K562 (cell line): Measurements from ENCODE around the gene EGF. TPM values are rescaled to one million over a fixed set of nuclear protein-coding genes. Genes with fewer than 3 reads are reported as not detected.

ENCODE experiments used
- BRF2 ChIP-seq: IDR thresholded peaks from 3 replicates; pipeline ENCODE4 v1.6.1; 2011; ENCODE audit warnings: borderline replicate concordance, mild to moderate bottlenecking; ENCODE audit not compliant: insufficient read length, insufficient read depth
- CC2D1A ChIP-seq: fragments of 450-650 bp; IDR thresholded peaks from 2 replicates; pipeline ENCODE4 v1.6.1; 2017; ENCODE audit warnings: mild to moderate bottlenecking
- CHD2 ChIP-seq: IDR thresholded peaks from 2 replicates; pipeline ENCODE4 v1.6.1; 2011; ENCODE audit warnings: low read depth, low read length
- ETS1 ChIP-seq: conservative IDR thresholded peaks from 2 replicates; pipeline ENCODE4 v1.6.1; 2011; ENCODE audit warnings: low read depth, mild to moderate bottlenecking, low read length; ENCODE audit not compliant: control insufficient read depth
- NCOA1 ChIP-seq: fragments of 450-650 bp; IDR thresholded peaks from 2 replicates; pipeline ENCODE4 v1.6.1; 2016; ENCODE audit warnings: low read depth
- NFIX ChIP-seq: fragments of 250-450 bp; sonication (Bioruptor Pico); IDR thresholded peaks from 2 replicates; pipeline ENCODE4 v1.4.0; 2020; ENCODE audit warnings: low read depth, mild to moderate bottlenecking, moderate library complexity
- PRPF4 ChIP-seq: fragments of 200-400 bp; formaldehyde crosslinking; IDR thresholded peaks from one replicate; pipeline ENCODE4 v1.6.1; 2017; ENCODE audit warnings: low read length, low read depth, mild to moderate bottlenecking; ENCODE audit not compliant: insufficient read depth, poor library complexity, severe bottlenecking
- RBM25 ChIP-seq: fragments of 200-400 bp; formaldehyde crosslinking; IDR thresholded peaks from 2 replicates; pipeline ENCODE4 v1.6.1; 2018; ENCODE audit warnings: low read length, low read depth, moderate library complexity; ENCODE audit not compliant: severe bottlenecking
- RFX1 ChIP-seq: fragments of 450-650 bp; IDR thresholded peaks from 2 replicates; pipeline ENCODE4 v1.6.1; 2016; ENCODE audit warnings: mild to moderate bottlenecking, moderate library complexity
- SIRT6 ChIP-seq: IDR thresholded peaks from one replicate; pipeline ENCODE4 v1.6.1; 2012; ENCODE audit warnings: low read depth, mild to moderate bottlenecking, control low read depth, inconsistent platforms, low read length, moderate library complexity
- SMAD4 ChIP-seq: fragments of 250-450 bp; sonication (Bioruptor Pico); conservative IDR thresholded peaks from 2 replicates; pipeline ENCODE4 v1.8.0; 2021; ENCODE audit warnings: inconsistent platforms, mild to moderate bottlenecking, moderate library complexity
- ZC3H8 ChIP-seq: fragments of 450-650 bp; IDR thresholded peaks from 2 replicates; pipeline ENCODE4 v1.6.1; 2017
- ZNF316 ChIP-seq: fragments of 450-650 bp; IDR thresholded peaks from 2 replicates; pipeline ENCODE4 v1.6.1; 2016
- ZNF407 ChIP-seq: fragments of 450-650 bp; IDR thresholded peaks from 2 replicates; pipeline ENCODE4 v1.6.1; 2016; ENCODE audit warnings: low read depth
- polyA plus RNA-seq, 8 experiments: library from polyadenylated mRNA; depleted of rRNA in 4 of 8; stranded (reverse) in 5 of 8; unstranded in 3 of 8; fragments of >200 nt; fragmentation: Nextera tagmentation in 2 of 8; fragmentation: Illumina TruSeq in 1 of 8; extraction: Ambion mirVana in 2 of 8; extraction: Trizol in 1 of 8; gene quantifications; 2 replicates each; pipeline versions ENCODE4 v1.2.1 to v1.2.3, GENCODE V29; 2011 to 2014; ENCODE audit warnings: inconsistent platforms in 1 of 8, missing spikeins in 1 of 8
- total RNA-seq, 7 experiments: library from RNA; depleted of rRNA in 6 of 7; stranded (reverse); fragments of >200 nt in 6 of 7; fragmentation: Illumina TruSeq in 2 of 7; extraction: Trizol in 2 of 7; gene quantifications; 2 replicates each; pipeline versions ENCODE4 v1.2.1 to v1.2.3, GENCODE V29; 2011 to 2021; ENCODE audit warnings: low replicate concordance in 1 of 7
- TF ChIP-seq, protein P1 (sequence below), 2 experiments: fragments of 200-800 bp in 1 of 2; sonication (Bioruptor generic) in 1 of 2; sonication (generic) in 1 of 2; formaldehyde crosslinking in 1 of 2; IDR thresholded peaks in 1 of 2; conservative IDR thresholded peaks in 1 of 2; 2 replicates each; pipeline versions ENCODE4 v1.5.0 to v1.6.1; 2016 to 2020; ENCODE audit warnings: missing compliant biosample characterization in 1 of 2, missing genetic modification characterization in 1 of 2, missing genetic modification reagents in 1 of 2

The EGF gene
- total and polyA plus RNA-seq, 9 of the 15 experiments (the other 6 are each of a cell fraction or from before 2014, with no cell fraction given), result 0.32 to 3.1 (median 1.3) TPM

DNA sequence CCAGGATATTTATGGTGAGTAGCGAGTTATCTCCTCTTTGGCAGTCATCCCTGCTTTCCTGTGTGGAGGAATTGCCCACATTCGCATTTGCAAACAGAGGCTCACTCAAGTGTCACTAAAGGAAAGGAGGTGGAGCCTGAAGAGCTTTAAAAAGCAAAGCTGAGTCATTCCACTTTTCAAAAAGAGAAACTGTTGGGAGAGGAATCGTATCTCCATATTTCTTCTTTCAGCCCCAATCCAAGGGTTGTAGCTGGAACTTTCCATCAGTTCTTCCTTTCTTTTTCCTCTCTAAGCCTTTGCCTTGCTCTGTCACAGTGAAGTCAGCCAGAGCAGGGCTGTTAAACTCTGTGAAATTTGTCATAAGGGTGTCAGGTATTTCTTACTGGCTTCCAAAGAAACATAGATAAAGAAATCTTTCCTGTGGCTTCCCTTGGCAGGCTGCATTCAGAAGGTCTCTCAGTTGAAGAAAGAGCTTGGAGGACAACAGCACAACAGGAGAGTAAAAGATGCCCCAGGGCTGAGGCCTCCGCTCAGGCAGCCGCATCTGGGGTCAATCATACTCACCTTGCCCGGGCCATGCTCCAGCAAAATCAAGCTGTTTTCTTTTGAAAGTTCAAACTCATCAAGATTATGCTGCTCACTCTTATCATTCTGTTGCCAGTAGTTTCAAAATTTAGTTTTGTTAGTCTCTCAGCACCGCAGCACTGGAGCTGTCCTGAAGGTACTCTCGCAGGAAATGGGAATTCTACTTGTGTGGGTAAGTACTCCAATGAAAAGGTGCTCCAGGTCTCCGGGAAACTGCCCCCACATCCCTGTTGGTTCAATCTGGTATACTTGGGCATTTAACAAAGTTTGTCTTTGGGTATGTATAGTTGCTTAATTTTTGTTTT, at the start of gene EGF (continued):
- TF ChIP-seq, protein P1, sequence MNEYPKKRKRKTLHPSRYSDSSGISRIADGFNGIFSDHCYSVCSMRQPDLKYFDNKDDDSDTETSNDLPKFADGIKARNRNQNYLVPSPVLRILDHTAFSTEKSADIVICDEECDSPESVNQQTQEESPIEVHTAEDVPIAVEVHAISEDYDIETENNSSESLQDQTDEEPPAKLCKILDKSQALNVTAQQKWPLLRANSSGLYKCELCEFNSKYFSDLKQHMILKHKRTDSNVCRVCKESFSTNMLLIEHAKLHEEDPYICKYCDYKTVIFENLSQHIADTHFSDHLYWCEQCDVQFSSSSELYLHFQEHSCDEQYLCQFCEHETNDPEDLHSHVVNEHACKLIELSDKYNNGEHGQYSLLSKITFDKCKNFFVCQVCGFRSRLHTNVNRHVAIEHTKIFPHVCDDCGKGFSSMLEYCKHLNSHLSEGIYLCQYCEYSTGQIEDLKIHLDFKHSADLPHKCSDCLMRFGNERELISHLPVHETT (CRISPR knock-in tag; conservative IDR thresholded peaks at IDR 0.05 in 1 of 2, IDR thresholded peaks at IDR 0.05 in 1 of 2), result 0 out of 4 replicates have a peak, but pooled peaks of 1 of the 2 experiments have one; percentile 47
- TF ChIP-seq CC2D1A (peak; percentile 40; the same call in 1 of the 2 replicates), RFX1 (peak; percentile 27; the same call in 1 of the 2 replicates), PRPF4 (no peak), RBM25 (no peak), BRF2 (no peak), NCOA1 (no peak), ETS1 (no peak), ZNF407 (no peak), ZC3H8 (no peak), CHD2 (no peak), ZNF316 (peak; percentile 74), SMAD4 (CRISPR knock-in tag) (no peak), NFIX (CRISPR knock-in tag) (no peak), SIRT6 (no peak)
